ENCODE data around the gene POLR3K.

The POLR3K gene

GRCh38 chr16:78444-79150 is 25.2 kb upstream of the POLR3K start:
- DNase-seq (ENCODE audit: low read depth in 2 of 2), result no peak

DNA sequence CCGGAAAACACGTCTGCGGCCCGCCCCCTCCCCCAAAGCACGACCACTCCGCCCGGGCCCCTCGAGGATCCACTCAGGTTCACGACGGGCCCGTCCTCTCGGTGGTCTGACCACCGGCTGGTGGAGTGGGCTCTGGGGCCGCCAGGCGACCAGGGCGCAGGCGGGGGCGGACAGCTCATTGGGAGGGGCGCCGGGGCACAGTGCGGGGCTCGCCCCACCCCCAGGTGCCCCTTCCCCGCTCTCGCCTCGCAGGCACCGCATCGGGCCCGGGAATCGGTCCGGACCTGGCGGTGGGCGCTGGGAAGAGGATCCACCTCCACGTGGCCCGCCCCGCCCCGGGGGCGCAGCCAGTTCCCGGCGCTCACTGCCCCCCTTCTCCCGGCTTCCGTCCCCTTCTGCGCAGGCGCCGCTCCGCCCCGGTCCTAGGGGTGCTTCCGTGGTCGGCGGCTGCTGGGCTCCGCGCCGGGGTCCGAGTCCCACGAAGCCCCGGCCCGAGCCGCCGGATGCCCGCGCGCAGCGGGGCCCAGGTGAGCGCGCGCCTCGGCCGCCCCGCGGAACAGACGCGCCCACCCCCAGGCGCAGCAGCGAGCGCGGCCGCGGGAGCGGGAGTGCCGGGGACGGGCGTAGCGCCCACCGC is 24.5 kb upstream of the POLR3K start, which contains the start of gene MPG:
Gene MPG (plus strand): TSS at position 419 of the 637 bp plus-strand sequence. CDS start 85 bp downstream, at position 504.
- DNase-seq (ENCODE audit: low read depth in 2 of 2), result peak; percentile 57 to 62

GRCh38 chr16:77273-77806 is 23.9 kb upstream of the POLR3K start:
- DNase-seq (ENCODE audit: low read depth in 2 of 2), result no peak

DNA sequence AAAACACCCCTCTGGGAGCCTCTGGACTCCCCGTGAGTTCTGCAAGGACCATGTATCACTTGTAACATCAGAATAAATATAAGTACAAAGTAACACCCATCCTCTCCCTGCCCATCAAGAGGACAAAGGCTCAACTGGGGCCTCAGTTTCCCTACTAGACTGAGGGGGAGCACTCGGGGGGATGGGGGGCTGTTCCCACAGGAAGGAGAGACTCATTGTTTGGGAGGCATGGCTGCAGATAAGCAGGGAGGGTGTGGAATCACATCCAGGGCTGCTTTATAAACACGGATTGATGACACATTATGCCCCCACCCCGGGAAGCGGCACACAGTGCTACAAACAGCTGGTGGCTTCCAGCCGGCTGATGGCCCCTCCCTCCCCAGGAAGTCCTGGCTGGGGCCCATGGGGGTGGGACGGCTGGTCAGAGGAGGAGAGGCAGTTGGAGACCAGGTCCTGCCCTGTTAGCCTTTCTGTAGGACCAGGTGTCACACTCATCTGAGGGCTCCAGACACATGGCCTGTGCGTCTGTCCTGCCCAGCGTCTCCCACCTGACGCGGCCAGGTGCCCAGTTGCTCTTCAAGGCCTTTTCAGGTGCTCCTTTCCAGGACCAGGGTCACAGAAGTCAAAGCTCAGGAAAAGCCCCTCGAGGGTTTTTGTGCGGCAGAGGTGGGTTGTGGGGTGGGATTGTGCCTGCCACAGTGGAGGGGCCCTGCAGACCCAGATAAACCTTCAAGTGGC is 23.3 kb upstream of the POLR3K start:
- DNase-seq (ENCODE audit: low read depth in 2 of 2), result peak in 1 of 2 experiments; percentile 39

GRCh38 chr16:75580-76501 is 22.4 kb upstream of the POLR3K start:
- peak; percentile 78 to 80 for DNase-seq (ENCODE audit: low read depth in 2 of 2)

GRCh38 chr16:74747-75334 is 21.4 kb upstream of the POLR3K start:
- DNase-seq (ENCODE audit: low read depth in 2 of 2), result no peak

- no peak for DNase-seq (ENCODE audit: low read depth in 2 of 2)
Measured at GRCh38 chr16:74051-74746, 20.8 kb upstream of the POLR3K start.

GRCh38 chr16:72561-73548 is 19.4 kb upstream of the POLR3K start, which contains the start of gene RHBDF1:
TSS of gene RHBDF1 (minus strand) at chr16:72631. CDS start at chr16:65015, 7,616 bp downstream.
- no peak for DNase-seq (ENCODE audit: low read depth in 2 of 2)

- DNase-seq (ENCODE audit: low read depth in 2 of 2), result no peak
Measured at GRCh38 chr16:71540-72401, 18.4 kb upstream of the POLR3K start.

DNA sequence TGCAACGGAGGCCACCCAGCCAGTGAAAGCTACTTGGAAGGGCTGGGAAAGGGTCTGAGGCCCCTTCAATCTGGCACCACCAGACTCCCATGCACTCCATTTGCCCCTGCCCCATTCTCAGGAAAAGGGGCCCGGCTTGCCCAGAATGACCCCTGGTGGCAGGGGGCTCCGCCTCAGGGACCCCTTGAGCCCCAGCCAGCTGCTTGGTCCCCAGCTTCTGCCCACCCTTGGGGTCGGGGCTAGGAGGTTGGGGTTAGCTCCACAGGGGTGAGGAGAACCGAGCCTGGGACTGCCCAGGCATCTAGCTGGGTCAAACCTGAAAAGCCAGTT is 17.8 kb upstream of the POLR3K start:
- no peak for DNase-seq (ENCODE audit: low read depth in 2 of 2)

DNA sequence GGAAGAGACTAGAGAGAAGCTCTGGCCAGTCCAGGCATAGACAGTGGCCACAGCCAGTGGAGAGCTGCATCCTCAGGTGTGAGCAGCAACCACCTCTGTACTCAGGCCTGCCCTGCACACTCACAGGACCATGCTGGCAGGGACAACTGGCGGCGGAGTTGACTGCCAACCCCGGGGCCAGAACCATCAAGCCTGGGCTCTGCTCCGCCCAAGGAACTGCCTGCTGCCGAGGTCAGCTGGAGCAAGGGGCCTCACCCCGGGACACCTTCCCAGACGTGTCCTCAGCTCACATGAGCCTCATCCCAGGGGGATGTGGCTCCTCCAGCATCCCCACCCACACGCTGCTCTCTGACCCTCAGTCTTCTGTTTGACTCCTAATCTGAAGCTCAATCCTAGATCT is 15.8 kb upstream of the POLR3K start:
- no peak for DNase-seq (ENCODE audit: low read depth in 2 of 2)

GRCh38 chr16:67884-68789 is 14.7 kb upstream of the POLR3K start:
- DNase-seq (ENCODE audit: low read depth in 2 of 2), result no peak

- DNase-seq (ENCODE audit: low read depth in 2 of 2), result no peak
Measured at GRCh38 chr16:67183-67791, 13.9 kb upstream of the POLR3K start.

- no peak for DNase-seq (ENCODE audit: low read depth in 2 of 2)
Measured at GRCh38 chr16:66309-67182, 13.1 kb upstream of the POLR3K start.

- DNase-seq (ENCODE audit: low read depth in 2 of 2), result no peak
Measured at GRCh38 chr16:65745-66144, 12.3 kb upstream of the POLR3K start.

- DNase-seq (ENCODE audit: low read depth in 2 of 2), result no peak
Measured at GRCh38 chr16:64914-65255, 11.5 kb upstream of the POLR3K start.

All from fibroblast of skin of left quadriceps (primary cell).